Astrocyte (in vitro differentiated cells and primary cell): ENCODE measurements around the gene NDUFA13.

ENCODE experiments used
- CTCF ChIP-seq: IDR thresholded peaks from 2 replicates; pipeline ENCODE4 v1.5.1; 2011; ENCODE audit warnings: low read depth, mild to moderate bottlenecking, inconsistent platforms, low read length, moderate library complexity; ENCODE audit not compliant: insufficient read depth
- EZH2 ChIP-seq: IDR thresholded peaks from 2 replicates; pipeline ENCODE4 v1.6.1; 2012; ENCODE audit warnings: mild to moderate bottlenecking, low read length, inconsistent platforms; ENCODE audit not compliant: insufficient read depth

GRCh38 chr19:19553670-19554069 lies 37.6 kb downstream of the NDUFA13 start:
- TF ChIP-seq CTCF (no peak), EZH2 (no peak)
